HepG2 (cell line): ENCODE measurements around the gene VEGFB.

Experiments
- CTCF ChIP-seq: sonication (generic); formaldehyde crosslinking; IDR thresholded peaks from 2 replicates; pipeline ENCODE4 v1.5.0; 2020; ENCODE audit warnings: mild to moderate bottlenecking, missing genetic modification reagents, moderate library complexity
- EZH2 ChIP-seq: conservative IDR thresholded peaks from 2 replicates; pipeline ENCODE4 v1.6.1; 2012; ENCODE audit warnings: mild to moderate bottlenecking, low read depth, low read length, moderate library complexity
- HDAC1 ChIP-seq: sonication (generic); formaldehyde crosslinking; IDR thresholded peaks from 2 replicates; pipeline ENCODE4 v1.5.1; 2020; ENCODE audit warnings: mild to moderate bottlenecking, missing genetic modification reagents
- NONO ChIP-seq, 2 experiments: fragments of 450-650 bp in 1 of 2; sonication (generic) in 1 of 2; formaldehyde crosslinking in 1 of 2; IDR thresholded peaks in 1 of 2; conservative IDR thresholded peaks in 1 of 2; 2 replicates each; pipeline versions ENCODE4 v1.6.1 to v1.8.0; 2017 to 2022; ENCODE audit warnings: mild to moderate bottlenecking in 1 of 2, missing genetic modification reagents in 1 of 2, moderate library complexity in 1 of 2
- NR2F6 ChIP-seq, 2 experiments: IDR thresholded peaks; 2 replicates each; pipeline ENCODE4 v1.6.1; 2016; ENCODE audit warnings: antibody characterized with exemption in 1 of 2, mild to moderate bottlenecking in 1 of 2
- POLR2AphosphoS2 ChIP-seq: IDR thresholded peaks from 2 replicates; pipeline ENCODE4 v1.6.1; 2011; ENCODE audit warnings: low read depth, low read length, improper control_type of control experiment
- POLR2AphosphoS5 ChIP-seq: IDR thresholded peaks from 2 replicates; pipeline ENCODE4 v1.6.1; 2012; ENCODE audit warnings: low read depth, low read length
- TCF7L2 ChIP-seq: IDR thresholded peaks from 2 replicates; pipeline ENCODE4 v1.6.1; 2011; ENCODE audit warnings: mild to moderate bottlenecking, low read depth, low read length, moderate library complexity
- TOE1 ChIP-seq: sonication (generic); formaldehyde crosslinking; IDR thresholded peaks from 2 replicates; pipeline ENCODE4 v1.4.0; 2020; ENCODE audit warnings: mild to moderate bottlenecking, missing genetic modification reagents
- ZNF331 ChIP-seq: sonication (generic); formaldehyde crosslinking; IDR thresholded peaks from 2 replicates; pipeline ENCODE4 v1.4.0; 2020; ENCODE audit warnings: missing genetic modification reagents
- ZNF510 ChIP-seq: sonication (generic); formaldehyde crosslinking; IDR thresholded peaks from 2 replicates; pipeline ENCODE4 v1.4.0; 2020; ENCODE audit warnings: low read depth, mild to moderate bottlenecking, missing genetic modification reagents
- ZNF567 ChIP-seq: sonication (generic); formaldehyde crosslinking; IDR thresholded peaks from 2 replicates; pipeline ENCODE4 v1.8.1; 2023; ENCODE audit warnings: mild to moderate bottlenecking, missing genetic modification reagents, borderline replicate concordance
- ZNF782 ChIP-seq: sonication (generic); formaldehyde crosslinking; IDR thresholded peaks from 2 replicates; pipeline ENCODE4 v1.4.0; 2020; ENCODE audit warnings: missing genetic modification reagents, mild to moderate bottlenecking, borderline replicate concordance
- TF ChIP-seq, protein P1 (sequence below), 2 experiments: sonication (generic) in 1 of 2; formaldehyde crosslinking in 1 of 2; IDR thresholded peaks; 2 replicates each; pipeline versions ENCODE4 v1.4.0 to v1.6.1; 2018 to 2020; ENCODE audit warnings: missing genetic modification reagents in 2 of 2, borderline replicate concordance in 1 of 2, low read depth in 1 of 2, mild to moderate bottlenecking in 1 of 2, missing biosample characterization in 1 of 2

- no peak; the same call in 1 of the 2 replicates for TF ChIP-seq ZNF782 (CRISPR knock-in tag)
- no peak for TF ChIP-seq EZH2
- no peak for TF ChIP-seq CTCF
- TF ChIP-seq, protein P1, sequence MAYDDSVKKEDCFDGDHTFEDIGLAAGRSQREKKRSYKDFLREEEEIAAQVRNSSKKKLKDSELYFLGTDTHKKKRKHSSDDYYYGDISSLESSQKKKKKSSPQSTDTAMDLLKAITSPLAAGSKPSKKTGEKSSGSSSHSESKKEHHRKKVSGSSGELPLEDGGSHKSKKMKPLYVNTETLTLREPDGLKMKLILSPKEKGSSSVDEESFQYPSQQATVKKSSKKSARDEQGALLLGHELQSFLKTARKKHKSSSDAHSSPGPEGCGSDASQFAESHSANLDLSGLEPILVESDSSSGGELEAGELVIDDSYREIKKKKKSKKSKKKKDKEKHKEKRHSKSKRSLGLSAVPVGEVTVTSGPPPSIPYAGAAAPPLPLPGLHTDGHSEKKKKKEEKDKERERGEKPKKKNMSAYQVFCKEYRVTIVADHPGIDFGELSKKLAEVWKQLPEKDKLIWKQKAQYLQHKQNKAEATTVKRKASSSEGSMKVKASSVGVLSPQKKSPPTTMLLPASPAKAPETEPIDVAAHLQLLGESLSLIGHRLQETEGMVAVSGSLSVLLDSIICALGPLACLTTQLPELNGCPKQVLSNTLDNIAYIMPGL (CRISPR knock-in tag; IDR thresholded peaks at IDR 0.05; ENCODE audit: borderline replicate concordance in 1 of 2, low read depth in 1 of 2): no peak; a peak in 2 of 4 replicates
- no peak for TF ChIP-seq TCF7L2
- peak; percentile 92 for TF ChIP-seq POLR2AphosphoS5
- TF ChIP-seq NONO (IDR thresholded peaks at IDR 0.05): no peak
- TF ChIP-seq NONO (CRISPR knock-in tag; conservative IDR thresholded peaks at IDR 0.05): peak; percentile 66
- TF ChIP-seq ZNF567 (CRISPR knock-in tag): no peak
- no peak for TF ChIP-seq ZNF331 (CRISPR knock-in tag)
- TF ChIP-seq POLR2AphosphoS2: 0 out of 2 replicates have a peak, but pooled peaks have one; percentile 51
- TF ChIP-seq NR2F6 (IDR thresholded peaks at IDR 0.05): no peak; the same call in 1 of the 2 replicates
- peak; percentile 67 for TF ChIP-seq NR2F6 (CRISPR knock-in tag; IDR thresholded peaks at IDR 0.05)
- no peak for TF ChIP-seq TOE1 (CRISPR knock-in tag)
- TF ChIP-seq ZNF510 (CRISPR knock-in tag): no peak; the same call in 1 of the 2 replicates
- TF ChIP-seq HDAC1 (CRISPR knock-in tag): peak; percentile 74
Observed at GRCh38 chr11:64240435-64241240, 6.3 kb downstream of the VEGFB start, which contains the start of gene FKBP2.
